Measurements from ENCODE around the gene TMED7.

The TMED7 gene

GRCh38 chr5:115666023-115666422 is 40.2 kb upstream of the TMED7 start:
- Histone ChIP-seq H3K9me2 (ENCODE audit: low read depth, low read length) (no peaks in the 10 kb centered on the region), H3F3A (ENCODE audit: insufficient read depth, low read length) (no peaks in the 10 kb centered on the region), H3K4me1 (ENCODE audit: insufficient read depth, low read length, severe bottlenecking) (no peaks in the 10 kb centered on the region), H4K20me1 (ENCODE audit: insufficient read depth, low read length) (no peaks in the 10 kb centered on the region), H3K9me3 (ENCODE audit: low read length) (no peaks in the 10 kb centered on the region), H3K79me2 (ENCODE audit: insufficient read depth, low read length) (no peaks in the 10 kb centered on the region), H3K9ac (ENCODE audit: low read length) (no peak overlapping the region), H3K36me3 (ENCODE audit: insufficient read depth, low read length) (no peaks in the 10 kb centered on the region), H3K4me3 (ENCODE audit: low read depth, low read length, poor library complexity, severe bottlenecking) (no peak overlapping the region), H3K27me3 (ENCODE audit: insufficient read depth, low read length) (no peaks in the 10 kb centered on the region), H3K4me2 (ENCODE audit: low read length) (no peak overlapping the region), H3K27ac (ENCODE audit: low read depth, low read length, poor library complexity, severe bottlenecking) (no peak overlapping the region), H2AFZ (ENCODE audit: low read length) (no peak overlapping the region)
- no peak for TF ChIP-seq EZH2 (IDR thresholded peaks at IDR 0.05; ENCODE audit: borderline replicate concordance, low read length)
- TF ChIP-seq, protein P1, sequence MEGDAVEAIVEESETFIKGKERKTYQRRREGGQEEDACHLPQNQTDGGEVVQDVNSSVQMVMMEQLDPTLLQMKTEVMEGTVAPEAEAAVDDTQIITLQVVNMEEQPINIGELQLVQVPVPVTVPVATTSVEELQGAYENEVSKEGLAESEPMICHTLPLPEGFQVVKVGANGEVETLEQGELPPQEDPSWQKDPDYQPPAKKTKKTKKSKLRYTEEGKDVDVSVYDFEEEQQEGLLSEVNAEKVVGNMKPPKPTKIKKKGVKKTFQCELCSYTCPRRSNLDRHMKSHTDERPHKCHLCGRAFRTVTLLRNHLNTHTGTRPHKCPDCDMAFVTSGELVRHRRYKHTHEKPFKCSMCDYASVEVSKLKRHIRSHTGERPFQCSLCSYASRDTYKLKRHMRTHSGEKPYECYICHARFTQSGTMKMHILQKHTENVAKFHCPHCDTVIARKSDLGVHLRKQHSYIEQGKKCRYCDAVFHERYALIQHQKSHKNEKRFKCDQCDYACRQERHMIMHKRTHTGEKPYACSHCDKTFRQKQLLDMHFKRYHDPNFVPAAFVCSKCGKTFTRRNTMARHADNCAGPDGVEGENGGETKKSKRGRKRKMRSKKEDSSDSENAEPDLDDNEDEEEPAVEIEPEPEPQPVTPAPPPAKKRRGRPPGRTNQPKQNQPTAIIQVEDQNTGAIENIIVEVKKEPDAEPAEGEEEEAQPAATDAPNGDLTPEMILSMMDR (IDR thresholded peaks at IDR 0.05; ENCODE audit: low read length), result no peak

DNA sequence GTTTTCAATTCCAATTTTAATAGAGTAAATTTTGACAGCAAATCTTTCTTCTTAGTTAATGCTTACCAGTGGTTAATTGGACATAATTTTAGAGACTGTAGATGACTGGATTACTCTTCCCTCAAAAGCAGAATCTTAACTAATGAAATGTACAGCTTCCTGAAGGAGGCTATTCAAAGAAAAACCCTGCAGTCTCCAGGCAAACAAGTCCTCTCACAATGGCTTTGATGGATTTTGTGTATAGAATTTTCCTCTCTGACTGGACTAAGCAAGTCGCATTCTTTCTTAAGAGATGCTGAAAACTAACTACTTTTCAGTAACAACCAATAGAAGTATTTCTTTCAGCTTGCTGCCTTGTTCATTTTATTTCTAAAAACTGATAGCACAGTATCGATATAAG is 35.7 kb upstream of the TMED7 start:
- Histone ChIP-seq H3K4me1 (ENCODE audit: insufficient read depth, low read length, severe bottlenecking) (no peaks in the 10 kb centered on the region), H3K9me3 (ENCODE audit: low read length) (no peaks in the 10 kb centered on the region), H3K27me3 (ENCODE audit: insufficient read depth, low read length) (no peaks in the 10 kb centered on the region), H4K20me1 (ENCODE audit: insufficient read depth, low read length) (no peaks in the 10 kb centered on the region), H3F3A (ENCODE audit: insufficient read depth, low read length) (no peaks in the 10 kb centered on the region), H3K36me3 (ENCODE audit: insufficient read depth, low read length) (no peaks in the 10 kb centered on the region), H3K9ac (ENCODE audit: low read length) (no peak overlapping the region), H3K4me3 (ENCODE audit: low read depth, low read length, poor library complexity, severe bottlenecking) (no peak overlapping the region), H3K9me2 (ENCODE audit: low read depth, low read length) (no peaks in the 10 kb centered on the region), H3K4me2 (ENCODE audit: low read length) (no peak overlapping the region), H2AFZ (ENCODE audit: low read length) (no peak overlapping the region), H3K27ac (ENCODE audit: low read depth, low read length, poor library complexity, severe bottlenecking) (no peak overlapping the region), H3K79me2 (ENCODE audit: insufficient read depth, low read length) (no peaks in the 10 kb centered on the region)
- TF ChIP-seq, protein P1 (IDR thresholded peaks at IDR 0.05; ENCODE audit: low read length), result no peak
- no peak for TF ChIP-seq EZH2 (IDR thresholded peaks at IDR 0.05; ENCODE audit: borderline replicate concordance, low read length)

GRCh38 chr5:115661101-115661500 is 35.3 kb upstream of the TMED7 start:
- H3K4me2 ChIP-seq (ENCODE audit: low read length), result no peak overlapping the region
- no peaks in the 10 kb centered on the region for H3K27me3 ChIP-seq (ENCODE audit: insufficient read depth, low read length)
- H3K9me3 ChIP-seq (ENCODE audit: low read length), result no peaks in the 10 kb centered on the region
- H3K4me3 ChIP-seq (ENCODE audit: low read depth, low read length, poor library complexity, severe bottlenecking), result no peak overlapping the region
- no peaks in the 10 kb centered on the region for H4K20me1 ChIP-seq (ENCODE audit: insufficient read depth, low read length)
- H3F3A ChIP-seq (ENCODE audit: insufficient read depth, low read length), result no peaks in the 10 kb centered on the region
- no peaks in the 10 kb centered on the region for H3K9me2 ChIP-seq (ENCODE audit: low read depth, low read length)
- H2AFZ ChIP-seq (ENCODE audit: low read length), result no peak overlapping the region
- no peak for TF ChIP-seq EZH2 (IDR thresholded peaks at IDR 0.05; ENCODE audit: borderline replicate concordance, low read length)
- TF ChIP-seq, protein P1 (IDR thresholded peaks at IDR 0.05; ENCODE audit: low read length), result no peak
- H3K36me3 ChIP-seq (ENCODE audit: insufficient read depth, low read length), result no peaks in the 10 kb centered on the region
- no peaks in the 10 kb centered on the region for H3K4me1 ChIP-seq (ENCODE audit: insufficient read depth, low read length, severe bottlenecking)
- H3K9ac ChIP-seq (ENCODE audit: low read length), result no peak overlapping the region
- H3K27ac ChIP-seq (ENCODE audit: low read depth, low read length, poor library complexity, severe bottlenecking), result no peak overlapping the region
- H3K79me2 ChIP-seq (ENCODE audit: insufficient read depth, low read length), result no peaks in the 10 kb centered on the region
